Panc1 (cell line): ENCODE results near the gene SIK2.

Experiments used
- POLR2AphosphoS5 ChIP-seq: IDR thresholded peaks from 2 replicates; pipeline ENCODE4 v1.6.1; 2012; ENCODE audit warnings: mild to moderate bottlenecking, low read depth, low read length, moderate library complexity
- TF ChIP-seq, protein P1 (sequence below): fragments of 450-650 bp; IDR thresholded peaks from 2 replicates; pipeline ENCODE4 v1.5.1; 2017; ENCODE audit warnings: mild to moderate bottlenecking
- TF ChIP-seq, protein P2 (sequence below), 2 experiments: IDR thresholded peaks; 2 replicates each; pipeline ENCODE4 v1.6.1; 2011 to 2012; ENCODE audit warnings: low read depth in 2 of 2, control low read depth in 1 of 2, low read length in 1 of 2, mild to moderate bottlenecking in 1 of 2, moderate library complexity in 1 of 2; ENCODE audit not compliant: insufficient read depth in 1 of 2

DNA sequence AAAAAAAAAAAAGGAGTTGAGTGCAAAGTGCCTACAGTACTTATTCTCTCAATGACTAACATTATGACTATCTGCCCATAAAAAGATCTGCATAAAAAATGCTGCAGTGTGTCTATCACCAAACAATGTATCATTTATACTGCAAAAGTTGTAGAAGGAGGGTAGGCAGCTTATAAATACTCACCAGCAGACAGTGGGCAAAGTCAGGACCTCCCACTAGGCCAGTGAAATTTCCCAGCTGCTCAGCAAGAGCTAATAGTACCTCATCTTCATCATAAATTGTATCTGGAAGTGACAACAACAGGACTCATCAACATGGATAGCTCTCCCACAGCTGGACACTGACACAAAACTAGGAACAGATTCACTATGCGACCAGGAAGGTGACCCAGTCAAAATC lies 162.4 kb downstream of the SIK2 start:
- TF ChIP-seq, protein P1, sequence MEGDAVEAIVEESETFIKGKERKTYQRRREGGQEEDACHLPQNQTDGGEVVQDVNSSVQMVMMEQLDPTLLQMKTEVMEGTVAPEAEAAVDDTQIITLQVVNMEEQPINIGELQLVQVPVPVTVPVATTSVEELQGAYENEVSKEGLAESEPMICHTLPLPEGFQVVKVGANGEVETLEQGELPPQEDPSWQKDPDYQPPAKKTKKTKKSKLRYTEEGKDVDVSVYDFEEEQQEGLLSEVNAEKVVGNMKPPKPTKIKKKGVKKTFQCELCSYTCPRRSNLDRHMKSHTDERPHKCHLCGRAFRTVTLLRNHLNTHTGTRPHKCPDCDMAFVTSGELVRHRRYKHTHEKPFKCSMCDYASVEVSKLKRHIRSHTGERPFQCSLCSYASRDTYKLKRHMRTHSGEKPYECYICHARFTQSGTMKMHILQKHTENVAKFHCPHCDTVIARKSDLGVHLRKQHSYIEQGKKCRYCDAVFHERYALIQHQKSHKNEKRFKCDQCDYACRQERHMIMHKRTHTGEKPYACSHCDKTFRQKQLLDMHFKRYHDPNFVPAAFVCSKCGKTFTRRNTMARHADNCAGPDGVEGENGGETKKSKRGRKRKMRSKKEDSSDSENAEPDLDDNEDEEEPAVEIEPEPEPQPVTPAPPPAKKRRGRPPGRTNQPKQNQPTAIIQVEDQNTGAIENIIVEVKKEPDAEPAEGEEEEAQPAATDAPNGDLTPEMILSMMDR, result no peak
- TF ChIP-seq, protein P2, sequence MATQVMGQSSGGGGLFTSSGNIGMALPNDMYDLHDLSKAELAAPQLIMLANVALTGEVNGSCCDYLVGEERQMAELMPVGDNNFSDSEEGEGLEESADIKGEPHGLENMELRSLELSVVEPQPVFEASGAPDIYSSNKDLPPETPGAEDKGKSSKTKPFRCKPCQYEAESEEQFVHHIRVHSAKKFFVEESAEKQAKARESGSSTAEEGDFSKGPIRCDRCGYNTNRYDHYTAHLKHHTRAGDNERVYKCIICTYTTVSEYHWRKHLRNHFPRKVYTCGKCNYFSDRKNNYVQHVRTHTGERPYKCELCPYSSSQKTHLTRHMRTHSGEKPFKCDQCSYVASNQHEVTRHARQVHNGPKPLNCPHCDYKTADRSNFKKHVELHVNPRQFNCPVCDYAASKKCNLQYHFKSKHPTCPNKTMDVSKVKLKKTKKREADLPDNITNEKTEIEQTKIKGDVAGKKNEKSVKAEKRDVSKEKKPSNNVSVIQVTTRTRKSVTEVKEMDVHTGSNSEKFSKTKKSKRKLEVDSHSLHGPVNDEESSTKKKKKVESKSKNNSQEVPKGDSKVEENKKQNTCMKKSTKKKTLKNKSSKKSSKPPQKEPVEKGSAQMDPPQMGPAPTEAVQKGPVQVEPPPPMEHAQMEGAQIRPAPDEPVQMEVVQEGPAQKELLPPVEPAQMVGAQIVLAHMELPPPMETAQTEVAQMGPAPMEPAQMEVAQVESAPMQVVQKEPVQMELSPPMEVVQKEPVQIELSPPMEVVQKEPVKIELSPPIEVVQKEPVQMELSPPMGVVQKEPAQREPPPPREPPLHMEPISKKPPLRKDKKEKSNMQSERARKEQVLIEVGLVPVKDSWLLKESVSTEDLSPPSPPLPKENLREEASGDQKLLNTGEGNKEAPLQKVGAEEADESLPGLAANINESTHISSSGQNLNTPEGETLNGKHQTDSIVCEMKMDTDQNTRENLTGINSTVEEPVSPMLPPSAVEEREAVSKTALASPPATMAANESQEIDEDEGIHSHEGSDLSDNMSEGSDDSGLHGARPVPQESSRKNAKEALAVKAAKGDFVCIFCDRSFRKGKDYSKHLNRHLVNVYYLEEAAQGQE (IDR thresholded peaks at IDR 0.05; ENCODE audit: insufficient read depth in 1 of 2, low read depth in 2 of 2, low read length in 1 of 2), result no peak
- no peak for TF ChIP-seq POLR2AphosphoS5
